GM12891 (cell line): Measurements from ENCODE around the gene C16orf74.

ENCODE experiments used
- POLR2A ChIP-seq: IDR thresholded peaks from 2 replicates; pipeline ENCODE4 v1.6.1; 2011; ENCODE audit warnings: low read depth, low read length, control low read depth
- POLR2AphosphoS5 ChIP-seq: IDR thresholded peaks from 2 replicates; pipeline ENCODE4 v1.6.1; 2011; ENCODE audit warnings: low read depth, low read length, control low read depth
- POU2F2 ChIP-seq: IDR thresholded peaks from 2 replicates; pipeline ENCODE4 v1.6.1; 2011; ENCODE audit warnings: low read depth, mild to moderate bottlenecking, control low read depth, low read length, moderate library complexity
- TAF1 ChIP-seq: IDR thresholded peaks from 2 replicates; pipeline ENCODE4 v1.6.1; 2011; ENCODE audit warnings: low read depth, low read length, control low read depth

DNA sequence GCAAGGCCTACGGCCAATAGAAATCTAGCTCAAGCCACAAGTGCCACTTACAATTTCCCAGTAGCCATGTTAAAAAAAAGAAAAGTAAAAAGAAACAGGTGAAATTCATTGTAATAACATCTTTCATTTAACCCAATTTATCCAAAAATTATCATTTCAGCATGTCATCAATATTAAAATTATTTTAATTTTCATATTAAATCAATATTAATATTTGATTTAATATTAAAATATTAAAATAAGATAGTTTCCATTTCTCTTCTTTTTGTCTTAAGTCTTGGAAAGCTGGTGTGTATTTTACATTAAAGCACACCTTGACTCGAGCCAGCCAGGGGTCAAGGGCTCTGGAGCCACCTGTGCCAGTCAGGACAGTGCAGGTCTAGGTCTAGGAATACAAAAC is 12.7 kb upstream of the C16orf74 start:
- no peak for TF ChIP-seq POLR2AphosphoS5
- TF ChIP-seq TAF1 = no peak
- TF ChIP-seq POLR2A = no peak
- TF ChIP-seq POU2F2 = no peak
